SK-N-SH (cell line): ENCODE data around the gene AP3B2.

Source experiments
- CTCF ChIP-seq: fragments of 200-600 bp; sonication (generic); IDR thresholded peaks from 2 replicates; pipeline ENCODE4 v1.6.1; 2017; ENCODE audit warnings: antibody characterized with exemption, mild to moderate bottlenecking, moderate library complexity
- EP300 ChIP-seq, 2 experiments: IDR thresholded peaks; 2 replicates each; pipeline versions ENCODE4 v1.4.0 to v1.6.1; 2012; ENCODE audit warnings: borderline replicate concordance in 1 of 2, low read depth in 1 of 2, low read length in 1 of 2
- JUND ChIP-seq: IDR thresholded peaks from 2 replicates; pipeline ENCODE4 v1.4.0; 2012
- REST ChIP-seq: IDR thresholded peaks from 2 replicates; pipeline ENCODE4 v1.6.1; 2012; ENCODE audit warnings: mild to moderate bottlenecking, low read depth, low read length, moderate library complexity
- TCF12 ChIP-seq: IDR thresholded peaks from 2 replicates; pipeline ENCODE4 v1.4.0; 2012
- TEAD4 ChIP-seq: IDR thresholded peaks from 2 replicates; pipeline ENCODE4 v1.4.0; 2012; ENCODE audit warnings: mild to moderate bottlenecking, borderline replicate concordance; ENCODE audit not compliant: insufficient read depth
- USF1 ChIP-seq: IDR thresholded peaks from 2 replicates; pipeline ENCODE4 v1.4.0; 2012; ENCODE audit warnings: low read depth, borderline replicate concordance

- TF ChIP-seq CTCF (no peak), TCF12 (no peak), EP300 (IDR thresholded peaks at IDR 0.05; ENCODE audit: borderline replicate concordance in 1 of 2, low read depth in 1 of 2, low read length in 1 of 2) (no peak), REST (no peak), USF1 (no peak), TEAD4 (no peak), JUND (no peak)
Observed at GRCh38 chr15:82613747-82614146, 95.9 kb downstream of the AP3B2 start.
